HEK293 (cell line): ENCODE data around the gene COPS2.

Experiments
- CTCF ChIA-PET: fragments of 350-600 bp; formaldehyde crosslinking; extraction: SDS; loops from one replicate; lab custom pipeline; 2021; ENCODE audit warnings: antibody characterized with exemption; lab: Yijun Ruan, JAX
- POLR2A ChIA-PET: fragments of 300-600 bp; formaldehyde crosslinking; extraction: SDS; loops from one replicate; lab custom pipeline; 2020; ENCODE audit warnings: antibody characterized with exemption, inconsistent platforms; lab: Yijun Ruan, JAX
- H3K27ac ChIP-seq: fragments of 200-500 bp; sonication (Bioruptor generic); 2 replicates; pipeline ENCODE4 v1.5.1; 2014; ENCODE audit warnings: low read depth, low read length, control low read depth, inconsistent platforms; ENCODE audit errors: extremely low read depth
- H3K36me3 ChIP-seq, 2 experiments: fragments of 200-500 bp in 1 of 2; sonication (Bioruptor generic) in 1 of 2; 1 replicate in 1 of 2; 2 replicates in 1 of 2; pipeline ENCODE4 v1.5.1; 2014 to 2017; ENCODE audit warnings: inconsistent platforms in 2 of 2, low read length in 2 of 2; ENCODE audit not compliant: control insufficient read depth in 2 of 2, insufficient read depth in 1 of 2
- H3K4me1 ChIP-seq: fragments of 200-500 bp; sonication (Bioruptor generic); 2 replicates; pipeline ENCODE4 v1.5.1; 2014; ENCODE audit warnings: mild to moderate bottlenecking, low read length, inconsistent platforms; ENCODE audit not compliant: control insufficient read depth, insufficient read depth
- H3K4me3 ChIP-seq: 2 replicates; pipeline ENCODE4 v1.5.1; 2011; ENCODE audit warnings: low read depth, mild to moderate bottlenecking, control low read depth, low read length, moderate library complexity
- H3K9me3 ChIP-seq: fragments of 200-500 bp; sonication (Bioruptor generic); 2 replicates; pipeline ENCODE4 v1.5.1; 2014; ENCODE audit warnings: low read depth, low read length, inconsistent platforms; ENCODE audit not compliant: control insufficient read depth, insufficient read depth
- IKZF3 ChIP-seq: fragments of 450-650 bp; IDR thresholded peaks from 2 replicates; pipeline ENCODE4 v1.5.0; 2018; ENCODE audit warnings: missing biosample characterization, mild to moderate bottlenecking, missing genetic modification characterization, moderate library complexity
- KLF10 ChIP-seq: fragments of 450-650 bp; IDR thresholded peaks from 2 replicates; pipeline ENCODE4 v1.5.1; 2018; ENCODE audit warnings: missing biosample characterization, mild to moderate bottlenecking, missing genetic modification characterization
- TRIM28 ChIP-seq: IDR thresholded peaks from 2 replicates; pipeline ENCODE4 v1.6.1; 2011; ENCODE audit warnings: low read length, control low read depth, borderline replicate concordance
- ZBTB17 ChIP-seq: fragments of 450-650 bp; formaldehyde crosslinking; IDR thresholded peaks from 2 replicates; pipeline ENCODE4 v1.5.1; 2016; ENCODE audit warnings: missing biosample characterization, missing genetic modification characterization
- ZBTB20 ChIP-seq: fragments of 450-650 bp; formaldehyde crosslinking; IDR thresholded peaks from 2 replicates; pipeline ENCODE4 v1.5.1; 2016; ENCODE audit warnings: missing biosample characterization, missing genetic modification characterization
- ZFP3 ChIP-seq: fragments of 450-650 bp; formaldehyde crosslinking; IDR thresholded peaks from 2 replicates; pipeline ENCODE4 v1.5.1; 2016; ENCODE audit warnings: low read depth, missing biosample characterization, missing genetic modification characterization
- ZNF132 ChIP-seq: fragments of 450-650 bp; formaldehyde crosslinking; IDR thresholded peaks from 2 replicates; pipeline ENCODE4 v1.5.1; 2017; ENCODE audit warnings: missing biosample characterization, missing genetic modification characterization, borderline replicate concordance
- ZNF19 ChIP-seq: fragments of 450-650 bp; formaldehyde crosslinking; IDR thresholded peaks from 2 replicates; pipeline ENCODE4; 2016; ENCODE audit warnings: missing biosample characterization, missing genetic modification characterization, low read depth
- ZNF211 ChIP-seq: fragments of 450-650 bp; formaldehyde crosslinking; IDR thresholded peaks from 2 replicates; pipeline ENCODE4 v1.5.1; 2016; ENCODE audit warnings: low read depth, missing biosample characterization, missing genetic modification characterization
- ZNF292 ChIP-seq: fragments of 450-650 bp; formaldehyde crosslinking; IDR thresholded peaks from 2 replicates; pipeline ENCODE4 v1.5.1; 2016; ENCODE audit warnings: low read depth, missing biosample characterization, missing genetic modification characterization, borderline replicate concordance
- ZNF433 ChIP-seq: fragments of 450-650 bp; formaldehyde crosslinking; IDR thresholded peaks from 2 replicates; pipeline ENCODE4 v1.5.1; 2016; ENCODE audit warnings: missing biosample characterization, missing genetic modification characterization, low read depth
- ZNF473 ChIP-seq: fragments of 450-650 bp; formaldehyde crosslinking; IDR thresholded peaks from 2 replicates; pipeline ENCODE4 v1.5.1; 2017; ENCODE audit warnings: missing biosample characterization, missing genetic modification characterization
- ZNF514 ChIP-seq: fragments of 450-650 bp; formaldehyde crosslinking; IDR thresholded peaks from 2 replicates; pipeline ENCODE4 v1.5.1; 2016; ENCODE audit warnings: missing biosample characterization, missing genetic modification characterization
- ZNF529 ChIP-seq: fragments of 450-650 bp; formaldehyde crosslinking; IDR thresholded peaks from 2 replicates; pipeline ENCODE4 v1.5.1; 2017; ENCODE audit warnings: missing genetic modification characterization, missing biosample characterization; ENCODE audit not compliant: insufficient replicate concordance
- ZNF544 ChIP-seq: fragments of 450-650 bp; formaldehyde crosslinking; IDR thresholded peaks from 2 replicates; pipeline ENCODE4 v1.5.0; 2017; ENCODE audit warnings: missing biosample characterization, missing genetic modification characterization
- ZNF621 ChIP-seq: fragments of 450-650 bp; formaldehyde crosslinking; IDR thresholded peaks from 2 replicates; pipeline ENCODE4 v1.5.1; 2017; ENCODE audit warnings: missing biosample characterization, missing genetic modification characterization
- ZNF76 ChIP-seq: fragments of 450-650 bp; formaldehyde crosslinking; IDR thresholded peaks from 2 replicates; pipeline ENCODE4; 2016; ENCODE audit warnings: low read depth, missing biosample characterization, missing genetic modification characterization, borderline replicate concordance
- TF ChIP-seq, protein P1 (sequence below): fragments of 450-650 bp; formaldehyde crosslinking; IDR thresholded peaks from 2 replicates; pipeline ENCODE4 v1.5.1; 2016; ENCODE audit warnings: missing biosample characterization, missing genetic modification characterization
- TF ChIP-seq, protein P2 (sequence below): fragments of 450-650 bp; formaldehyde crosslinking; IDR thresholded peaks from 2 replicates; pipeline ENCODE4 v1.5.1; 2016; ENCODE audit warnings: missing biosample characterization, missing genetic modification characterization
- TF ChIP-seq, protein P3 (sequence below): fragments of 450-650 bp; formaldehyde crosslinking; IDR thresholded peaks from 2 replicates; pipeline ENCODE4 v1.5.1; 2016; ENCODE audit warnings: missing biosample characterization, missing genetic modification characterization, borderline replicate concordance
- TF ChIP-seq, protein P4 (sequence below): fragments of 450-650 bp; formaldehyde crosslinking; IDR thresholded peaks from 2 replicates; pipeline ENCODE4 v1.5.1; 2016; ENCODE audit warnings: missing biosample characterization, missing genetic modification characterization
- TF ChIP-seq, protein P5 (sequence below): fragments of 450-650 bp; formaldehyde crosslinking; IDR thresholded peaks from 2 replicates; pipeline ENCODE4 v1.5.1; 2016; ENCODE audit warnings: missing biosample characterization, missing genetic modification characterization, borderline replicate concordance

Gene COPS2

DNA sequence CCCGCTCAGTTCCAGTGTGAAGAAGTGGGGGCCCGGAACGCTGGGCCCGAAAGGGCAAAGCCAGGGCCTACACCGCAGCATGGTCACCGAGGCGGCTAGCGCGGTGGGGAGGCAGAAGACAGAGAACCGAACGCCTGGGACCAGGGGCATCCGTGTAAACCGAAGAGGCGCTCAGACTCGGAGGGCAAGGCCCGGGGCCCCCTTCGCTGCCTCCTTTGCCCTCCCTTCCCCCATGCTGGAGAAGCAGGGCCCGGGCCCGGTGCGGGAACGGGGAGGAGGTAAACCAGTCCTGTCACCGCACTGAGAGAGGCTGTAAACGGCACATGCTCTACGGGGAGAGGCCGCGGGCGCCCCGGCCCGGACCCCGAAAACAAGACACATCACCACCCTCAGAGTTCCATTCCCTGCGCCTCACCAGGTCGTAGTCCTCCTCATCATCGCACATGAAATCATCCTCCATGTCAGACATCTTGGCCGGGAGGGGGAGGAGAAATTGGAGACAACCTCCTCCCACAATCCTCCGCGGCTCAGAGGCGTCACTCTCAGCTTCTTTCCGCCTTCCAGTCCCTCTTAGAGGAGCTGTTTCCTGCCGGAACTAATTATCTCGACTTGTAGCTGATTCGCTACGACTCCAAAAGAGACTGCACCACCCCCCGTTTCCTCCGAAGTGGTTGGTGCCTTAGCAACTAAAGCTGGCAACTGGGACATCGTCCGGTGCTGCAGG is at the start of gene COPS2:
Gene COPS2 (minus strand): TSS at position 490 of the 724 bp plus-strand sequence. CDS start 21 bp downstream, at position 469.
- ChIA-PET POLR2A (interaction anchor here (0.6 to 2.5 kb wide), 8 partner anchors 8 to 1200 kb away, joined by 3 to 27 read pairs (median 3); partner anchors contain the start of genes EID1, GABPB1, GALK2 and SECISBP2L), CTCF (interaction anchor here (0.9 to 2.6 kb wide), 3 partner anchors 9 to 29 kb away, joined by 3 to 11 read pairs (median 3); no protein-coding TSS in a partner anchor)
- H3K4me1 ChIP-seq = peaks cover 4% of the 10 kb centered on the region; the same call in 1 of the 2 replicates
- H3K36me3 ChIP-seq = no peaks in the 10 kb centered on the region
- peak within 1 kb of the TSS; percentile 47; the same call in 1 of the 2 replicates for H3K27ac ChIP-seq
- H3K9me3 ChIP-seq = no peaks in the 10 kb centered on the region
- H3K4me3 ChIP-seq = peak within 1 kb of the TSS; percentile 96
- TF ChIP-seq ZNF132 (no peak), IKZF3 (tag by site-specific recombination) (no peak), ZNF514 (no peak), ZFP3 (no peak), KLF10 (tag by site-specific recombination) (peak; percentile 37; the same call in 1 of the 2 replicates), ZNF473 (tag by site-specific recombination) (no peak), ZNF19 (tag by site-specific recombination) (no peak), ZNF544 (tag by site-specific recombination) (no peak), ZNF433 (no peak), ZNF621 (tag by site-specific recombination) (no peak), ZBTB20 (peak; percentile 95), ZNF529 (no peak), ZNF292 (no peak), TRIM28 (peak; percentile 46; the same call in 1 of the 2 replicates), ZNF211 (tag by site-specific recombination) (no peak), ZNF76 (tag by site-specific recombination) (peak; percentile 95), ZBTB17 (tag by site-specific recombination) (peak; percentile 40)
- TF ChIP-seq, protein P1, sequence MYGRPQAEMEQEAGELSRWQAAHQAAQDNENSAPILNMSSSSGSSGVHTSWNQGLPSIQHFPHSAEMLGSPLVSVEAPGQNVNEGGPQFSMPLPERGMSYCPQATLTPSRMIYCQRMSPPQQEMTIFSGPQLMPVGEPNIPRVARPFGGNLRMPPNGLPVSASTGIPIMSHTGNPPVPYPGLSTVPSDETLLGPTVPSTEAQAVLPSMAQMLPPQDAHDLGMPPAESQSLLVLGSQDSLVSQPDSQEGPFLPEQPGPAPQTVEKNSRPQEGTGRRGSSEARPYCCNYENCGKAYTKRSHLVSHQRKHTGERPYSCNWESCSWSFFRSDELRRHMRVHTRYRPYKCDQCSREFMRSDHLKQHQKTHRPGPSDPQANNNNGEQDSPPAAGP (tag by site-specific recombination) = peak; percentile 89
- TF ChIP-seq, protein P2, sequence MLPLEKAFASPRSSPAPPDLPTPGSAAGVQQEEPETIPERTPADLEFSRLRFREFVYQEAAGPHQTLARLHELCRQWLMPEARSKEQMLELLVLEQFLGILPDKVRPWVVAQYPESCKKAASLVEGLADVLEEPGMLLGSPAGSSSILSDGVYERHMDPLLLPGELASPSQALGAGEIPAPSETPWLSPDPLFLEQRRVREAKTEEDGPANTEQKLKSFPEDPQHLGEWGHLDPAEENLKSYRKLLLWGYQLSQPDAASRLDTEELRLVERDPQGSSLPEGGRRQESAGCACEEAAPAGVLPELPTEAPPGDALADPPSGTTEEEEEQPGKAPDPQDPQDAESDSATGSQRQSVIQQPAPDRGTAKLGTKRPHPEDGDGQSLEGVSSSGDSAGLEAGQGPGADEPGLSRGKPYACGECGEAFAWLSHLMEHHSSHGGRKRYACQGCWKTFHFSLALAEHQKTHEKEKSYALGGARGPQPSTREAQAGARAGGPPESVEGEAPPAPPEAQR = peak; percentile 55; the same call in 1 of the 2 replicates
- TF ChIP-seq, protein P3, sequence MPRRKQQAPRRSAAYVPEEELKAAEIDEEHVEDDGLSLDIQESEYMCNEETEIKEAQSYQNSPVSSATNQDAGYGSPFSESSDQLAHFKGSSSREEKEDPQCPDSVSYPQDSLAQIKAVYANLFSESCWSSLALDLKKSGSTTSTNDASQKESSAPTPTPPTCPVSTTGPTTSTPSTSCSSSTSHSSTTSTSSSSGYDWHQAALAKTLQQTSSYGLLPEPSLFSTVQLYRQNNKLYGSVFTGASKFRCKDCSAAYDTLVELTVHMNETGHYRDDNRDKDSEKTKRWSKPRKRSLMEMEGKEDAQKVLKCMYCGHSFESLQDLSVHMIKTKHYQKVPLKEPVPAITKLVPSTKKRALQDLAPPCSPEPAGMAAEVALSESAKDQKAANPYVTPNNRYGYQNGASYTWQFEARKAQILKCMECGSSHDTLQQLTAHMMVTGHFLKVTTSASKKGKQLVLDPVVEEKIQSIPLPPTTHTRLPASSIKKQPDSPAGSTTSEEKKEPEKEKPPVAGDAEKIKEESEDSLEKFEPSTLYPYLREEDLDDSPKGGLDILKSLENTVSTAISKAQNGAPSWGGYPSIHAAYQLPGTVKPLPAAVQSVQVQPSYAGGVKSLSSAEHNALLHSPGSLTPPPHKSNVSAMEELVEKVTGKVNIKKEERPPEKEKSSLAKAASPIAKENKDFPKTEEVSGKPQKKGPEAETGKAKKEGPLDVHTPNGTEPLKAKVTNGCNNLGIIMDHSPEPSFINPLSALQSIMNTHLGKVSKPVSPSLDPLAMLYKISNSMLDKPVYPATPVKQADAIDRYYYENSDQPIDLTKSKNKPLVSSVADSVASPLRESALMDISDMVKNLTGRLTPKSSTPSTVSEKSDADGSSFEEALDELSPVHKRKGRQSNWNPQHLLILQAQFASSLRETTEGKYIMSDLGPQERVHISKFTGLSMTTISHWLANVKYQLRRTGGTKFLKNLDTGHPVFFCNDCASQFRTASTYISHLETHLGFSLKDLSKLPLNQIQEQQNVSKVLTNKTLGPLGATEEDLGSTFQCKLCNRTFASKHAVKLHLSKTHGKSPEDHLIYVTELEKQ = no peak; the same call in 1 of the 2 replicates
- TF ChIP-seq, protein P4, sequence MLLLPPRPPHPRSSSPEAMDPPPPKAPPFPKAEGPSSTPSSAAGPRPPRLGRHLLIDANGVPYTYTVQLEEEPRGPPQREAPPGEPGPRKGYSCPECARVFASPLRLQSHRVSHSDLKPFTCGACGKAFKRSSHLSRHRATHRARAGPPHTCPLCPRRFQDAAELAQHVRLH (tag by site-specific recombination) = peak; percentile 80
- TF ChIP-seq, protein P5, sequence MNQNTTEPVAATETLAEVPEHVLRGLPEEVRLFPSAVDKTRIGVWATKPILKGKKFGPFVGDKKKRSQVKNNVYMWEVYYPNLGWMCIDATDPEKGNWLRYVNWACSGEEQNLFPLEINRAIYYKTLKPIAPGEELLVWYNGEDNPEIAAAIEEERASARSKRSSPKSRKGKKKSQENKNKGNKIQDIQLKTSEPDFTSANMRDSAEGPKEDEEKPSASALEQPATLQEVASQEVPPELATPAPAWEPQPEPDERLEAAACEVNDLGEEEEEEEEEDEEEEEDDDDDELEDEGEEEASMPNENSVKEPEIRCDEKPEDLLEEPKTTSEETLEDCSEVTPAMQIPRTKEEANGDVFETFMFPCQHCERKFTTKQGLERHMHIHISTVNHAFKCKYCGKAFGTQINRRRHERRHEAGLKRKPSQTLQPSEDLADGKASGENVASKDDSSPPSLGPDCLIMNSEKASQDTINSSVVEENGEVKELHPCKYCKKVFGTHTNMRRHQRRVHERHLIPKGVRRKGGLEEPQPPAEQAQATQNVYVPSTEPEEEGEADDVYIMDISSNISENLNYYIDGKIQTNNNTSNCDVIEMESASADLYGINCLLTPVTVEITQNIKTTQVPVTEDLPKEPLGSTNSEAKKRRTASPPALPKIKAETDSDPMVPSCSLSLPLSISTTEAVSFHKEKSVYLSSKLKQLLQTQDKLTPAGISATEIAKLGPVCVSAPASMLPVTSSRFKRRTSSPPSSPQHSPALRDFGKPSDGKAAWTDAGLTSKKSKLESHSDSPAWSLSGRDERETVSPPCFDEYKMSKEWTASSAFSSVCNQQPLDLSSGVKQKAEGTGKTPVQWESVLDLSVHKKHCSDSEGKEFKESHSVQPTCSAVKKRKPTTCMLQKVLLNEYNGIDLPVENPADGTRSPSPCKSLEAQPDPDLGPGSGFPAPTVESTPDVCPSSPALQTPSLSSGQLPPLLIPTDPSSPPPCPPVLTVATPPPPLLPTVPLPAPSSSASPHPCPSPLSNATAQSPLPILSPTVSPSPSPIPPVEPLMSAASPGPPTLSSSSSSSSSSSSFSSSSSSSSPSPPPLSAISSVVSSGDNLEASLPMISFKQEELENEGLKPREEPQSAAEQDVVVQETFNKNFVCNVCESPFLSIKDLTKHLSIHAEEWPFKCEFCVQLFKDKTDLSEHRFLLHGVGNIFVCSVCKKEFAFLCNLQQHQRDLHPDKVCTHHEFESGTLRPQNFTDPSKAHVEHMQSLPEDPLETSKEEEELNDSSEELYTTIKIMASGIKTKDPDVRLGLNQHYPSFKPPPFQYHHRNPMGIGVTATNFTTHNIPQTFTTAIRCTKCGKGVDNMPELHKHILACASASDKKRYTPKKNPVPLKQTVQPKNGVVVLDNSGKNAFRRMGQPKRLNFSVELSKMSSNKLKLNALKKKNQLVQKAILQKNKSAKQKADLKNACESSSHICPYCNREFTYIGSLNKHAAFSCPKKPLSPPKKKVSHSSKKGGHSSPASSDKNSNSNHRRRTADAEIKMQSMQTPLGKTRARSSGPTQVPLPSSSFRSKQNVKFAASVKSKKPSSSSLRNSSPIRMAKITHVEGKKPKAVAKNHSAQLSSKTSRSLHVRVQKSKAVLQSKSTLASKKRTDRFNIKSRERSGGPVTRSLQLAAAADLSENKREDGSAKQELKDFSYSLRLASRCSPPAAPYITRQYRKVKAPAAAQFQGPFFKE (tag by site-specific recombination) = no peak
